ENCODE data around the gene MLLT1. TPM values are rescaled to one million over a fixed set of nuclear protein-coding genes. Genes with fewer than 3 reads are reported as not detected.

MLLT1 gene
- total RNA-seq, 1 donor from 2014 or later = 8.7 TPM

- no peak for DNase-seq (ENCODE audit: low read depth in 2 of 2)
Measured at GRCh38 chr19:6235031-6235951, 44.5 kb downstream of the MLLT1 start.

- DNase-seq (ENCODE audit: low read depth in 2 of 2) = no peak
Measured at GRCh38 chr19:6234527-6234926, 45.2 kb downstream of the MLLT1 start.

DNA sequence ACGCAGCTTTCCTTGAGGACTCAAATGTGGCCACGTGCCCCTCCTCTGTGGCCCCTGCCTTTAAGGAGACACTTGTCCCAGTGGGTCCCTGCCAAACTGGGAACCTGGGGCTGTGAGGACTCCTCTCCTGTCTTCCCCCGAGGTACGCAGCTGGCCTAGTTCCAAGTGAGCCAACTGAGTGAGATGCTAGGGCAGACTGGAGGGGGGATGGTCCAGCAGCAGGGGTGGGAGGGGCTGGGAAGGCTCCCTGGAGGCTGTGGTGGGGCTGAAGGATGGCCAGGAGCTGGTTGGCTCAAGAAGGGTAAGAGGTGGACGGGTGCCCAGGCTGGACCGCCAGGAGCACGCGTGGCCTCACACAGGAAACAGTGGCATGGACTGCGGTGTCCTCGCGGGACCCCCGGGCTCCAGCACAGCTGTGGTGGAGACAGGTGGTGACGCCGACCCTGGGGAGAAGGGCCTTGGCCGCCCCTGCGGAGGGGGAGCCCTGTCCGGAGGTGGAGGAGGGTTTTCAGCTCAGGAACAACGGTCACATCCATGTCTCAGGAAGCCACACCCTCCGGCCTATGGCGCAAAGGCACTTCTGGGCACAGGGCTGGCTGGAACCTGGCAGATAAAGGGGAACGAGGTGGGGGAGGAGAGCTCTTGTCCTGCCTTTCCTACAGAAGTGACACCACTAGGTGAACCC is 45.8 kb downstream of the MLLT1 start:
- peak in 1 of 2 donors; percentile 33 for DNase-seq (ENCODE audit: low read depth in 2 of 2)

- peak; percentile 31 to 53 for DNase-seq (ENCODE audit: low read depth in 2 of 2)
Measured at GRCh38 chr19:6233056-6233826, 46.5 kb downstream of the MLLT1 start.

GRCh38 chr19:6232601-6233055 is 47.1 kb downstream of the MLLT1 start:
- DNase-seq (ENCODE audit: low read depth in 2 of 2) = no peak

GRCh38 chr19:6230991-6231448 is 48.8 kb downstream of the MLLT1 start:
- DNase-seq (ENCODE audit: low read depth in 2 of 2) = no peak

DNA sequence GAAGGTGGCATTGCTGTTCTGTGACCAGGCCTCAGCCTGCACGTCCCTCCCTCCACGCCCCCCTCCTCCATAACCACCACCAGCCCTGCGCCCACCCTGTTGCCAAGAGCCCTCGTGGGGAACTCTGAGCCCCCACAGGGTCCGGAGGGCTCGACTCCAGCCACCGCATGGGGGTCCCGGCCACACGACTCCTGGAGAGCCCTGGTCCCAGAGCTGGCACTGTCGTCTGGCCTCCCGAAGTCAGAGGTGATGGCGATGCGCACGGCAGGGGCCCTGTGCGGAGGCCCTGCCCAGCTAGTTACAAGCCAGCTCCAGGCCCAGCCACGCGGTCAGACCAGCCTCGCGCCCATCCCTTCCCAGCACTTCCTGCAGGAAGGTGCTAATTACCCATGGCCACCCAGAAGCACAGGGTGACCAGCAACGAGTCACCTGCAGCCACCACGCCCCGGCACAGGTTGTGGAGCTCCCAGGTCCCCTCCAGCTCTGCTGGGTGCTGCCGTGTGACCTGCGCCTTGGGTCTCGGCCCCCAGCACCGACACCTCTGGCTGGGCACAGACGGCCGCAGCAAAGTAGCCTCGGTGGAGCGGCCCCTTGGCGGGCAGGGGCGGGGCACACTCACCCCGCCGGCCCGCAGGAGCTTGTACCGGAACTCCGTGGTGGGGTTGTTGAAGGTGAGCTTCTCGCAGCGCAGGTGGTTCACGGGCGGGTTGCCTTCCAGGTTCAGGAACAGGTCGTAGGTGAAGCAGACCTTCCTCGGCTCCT is 49.6 kb downstream of the MLLT1 start:
- DNase-seq (ENCODE audit: low read depth in 2 of 2) = no peak

GRCh38 chr19:6229216-6229913 is 50.4 kb downstream of the MLLT1 start:
- DNase-seq (ENCODE audit: low read depth in 2 of 2) = no peak

DNA sequence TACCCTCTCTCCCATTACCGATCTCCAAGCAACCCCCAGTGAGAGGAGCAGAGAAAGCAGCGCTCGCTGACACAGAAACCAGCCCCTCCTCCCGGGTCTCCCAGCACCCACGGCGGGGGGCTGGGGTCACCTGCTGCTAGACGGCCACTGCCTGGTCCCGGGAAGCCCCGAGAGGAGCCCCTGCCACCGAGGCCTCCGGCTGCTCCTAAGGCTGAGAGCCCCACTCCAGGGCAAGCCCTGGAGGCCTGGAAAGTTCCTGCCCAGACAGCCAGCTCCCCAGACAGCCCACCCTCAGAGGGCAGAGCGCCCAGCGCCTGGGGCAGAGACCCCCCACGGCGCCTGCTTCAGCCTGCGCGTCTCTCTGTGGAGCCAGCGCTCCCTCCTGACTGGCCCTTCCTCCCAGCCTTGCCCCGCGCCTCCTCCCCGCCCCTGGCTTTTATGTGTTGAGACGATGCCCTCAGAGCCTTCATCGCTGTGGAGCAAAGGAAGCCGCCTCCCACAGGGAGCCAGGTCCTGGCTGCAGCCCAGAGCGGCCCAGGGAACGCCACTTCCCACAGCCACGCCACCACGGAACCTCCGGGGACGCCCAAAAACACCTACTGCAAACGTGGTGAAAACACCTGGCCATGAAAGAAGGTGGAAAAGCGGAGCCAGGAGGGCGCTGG is 51.1 kb downstream of the MLLT1 start:
- no peak for DNase-seq (ENCODE audit: low read depth in 2 of 2)

GRCh38 chr19:6227936-6228325 is 51.8 kb downstream of the MLLT1 start:
- DNase-seq (ENCODE audit: low read depth in 2 of 2) = no peak

DNA sequence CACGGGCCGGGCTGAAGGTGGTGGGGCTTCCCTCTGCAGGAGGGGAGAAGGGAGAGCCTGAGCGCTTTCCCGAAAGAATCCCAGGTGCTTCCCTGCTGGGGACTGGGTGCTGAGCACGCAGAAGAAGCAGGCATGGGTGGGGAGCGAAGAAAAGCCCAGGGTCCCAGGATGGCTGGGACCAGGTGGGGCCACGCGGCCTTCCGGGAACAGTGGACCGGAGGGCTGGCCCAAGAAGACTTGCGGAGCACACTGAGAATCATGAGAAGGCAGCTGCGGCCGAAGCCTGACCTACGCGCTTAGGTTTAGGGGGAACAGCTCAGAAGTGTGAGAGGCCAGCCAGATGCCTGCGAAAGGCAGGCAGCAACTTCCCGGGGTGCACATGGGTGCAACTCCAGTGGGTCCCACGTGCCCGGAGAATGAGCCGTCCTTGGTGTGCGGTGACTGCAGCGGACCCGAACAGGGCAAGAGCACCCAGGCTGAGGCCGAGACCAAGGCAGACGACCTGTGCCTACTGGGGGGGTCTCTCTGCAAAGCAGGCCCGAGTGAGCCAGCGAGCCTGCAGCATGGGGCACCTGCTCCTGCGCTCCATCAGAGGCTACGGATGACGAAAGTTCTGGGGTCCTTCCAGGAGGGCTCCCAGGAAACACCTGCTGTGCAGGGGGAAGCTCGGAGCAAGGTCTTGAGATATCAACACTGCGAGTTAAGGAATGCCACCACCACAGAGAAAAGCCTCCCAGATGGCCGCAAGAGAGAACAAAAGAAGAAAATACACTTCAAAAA is 52.4 kb downstream of the MLLT1 start:
- DNase-seq (ENCODE audit: low read depth in 2 of 2) = no peak

DNA sequence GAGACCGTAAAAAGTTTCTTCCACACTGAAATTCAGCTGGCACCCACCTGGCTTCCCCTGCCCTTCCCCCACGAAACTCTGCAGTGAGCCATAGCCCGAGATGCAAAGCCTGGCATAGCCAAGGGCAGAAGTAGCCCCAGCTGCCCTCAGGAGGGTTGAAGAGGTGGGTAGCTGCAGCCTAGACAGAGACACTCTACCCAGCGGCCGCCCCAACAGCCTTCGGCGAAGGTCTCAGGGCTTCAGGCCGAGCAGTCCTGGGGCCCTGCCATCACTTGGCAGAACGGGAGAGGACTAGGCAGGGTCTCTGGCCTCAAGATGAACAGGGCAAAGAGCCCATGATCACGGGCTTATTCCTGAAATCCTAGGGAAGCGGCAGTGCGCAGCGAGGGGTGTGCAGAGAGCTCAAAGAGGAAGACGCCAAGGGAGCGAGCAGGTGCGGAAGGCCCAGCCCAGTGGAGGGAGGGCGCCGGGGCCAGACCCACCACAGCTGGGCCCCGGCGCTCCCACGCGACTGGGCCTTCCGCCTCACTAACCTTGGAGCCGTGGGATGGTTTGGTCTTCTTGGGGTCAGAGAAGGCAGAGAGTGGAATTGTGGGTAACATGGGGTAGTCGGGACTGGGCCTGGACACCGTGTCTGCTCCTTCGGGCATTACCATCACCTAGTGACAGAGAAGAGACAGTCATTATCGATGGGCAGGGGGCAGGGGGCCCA is 53.2 kb downstream of the MLLT1 start:
- no peak for DNase-seq (ENCODE audit: low read depth in 2 of 2)

DNA sequence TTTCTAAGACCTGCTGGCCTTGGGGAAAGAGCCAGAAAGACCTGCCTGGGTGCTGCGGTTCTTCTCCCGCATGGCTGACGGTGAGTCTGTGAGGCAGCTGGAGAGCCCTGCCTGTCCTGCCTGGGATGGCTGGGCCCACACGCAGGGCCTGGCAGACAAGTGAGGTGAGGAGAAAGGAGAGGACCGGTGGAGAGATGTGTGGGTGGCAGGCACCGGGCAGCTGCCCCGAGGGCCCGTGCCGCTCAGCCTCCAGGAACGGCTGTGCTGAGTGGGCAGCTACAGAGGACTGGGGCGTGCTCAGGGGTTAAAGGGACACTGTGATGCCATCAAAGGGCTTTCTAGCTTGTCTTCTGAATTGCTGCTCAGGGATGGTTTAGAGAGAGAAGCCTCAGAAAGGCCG is 53.8 kb downstream of the MLLT1 start:
- no peak for DNase-seq (ENCODE audit: low read depth in 2 of 2)

- DNase-seq (ENCODE audit: low read depth in 2 of 2) = no peak
Measured at GRCh38 chr19:6225232-6225865, 54.4 kb downstream of the MLLT1 start.

DNA sequence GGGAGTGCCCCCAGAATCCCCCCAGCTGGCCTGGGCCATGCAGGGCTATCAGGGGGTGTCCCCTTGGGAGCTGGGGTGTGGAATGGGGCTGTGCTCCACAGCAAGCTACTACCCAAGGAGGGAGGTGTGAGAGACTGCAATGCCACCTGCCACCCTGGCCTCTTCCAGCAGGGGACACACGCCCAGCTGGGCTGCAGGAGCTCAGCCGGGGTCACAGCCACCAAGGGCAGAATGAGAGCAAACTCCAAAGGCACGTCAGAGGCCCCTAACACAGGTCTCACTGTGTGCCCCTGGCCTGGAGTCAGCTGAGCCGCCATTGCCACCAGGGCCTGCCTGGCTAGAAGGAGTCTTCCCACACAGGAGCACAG is 55.5 kb downstream of the MLLT1 start:
- DNase-seq (ENCODE audit: low read depth in 2 of 2) = no peak

DNA sequence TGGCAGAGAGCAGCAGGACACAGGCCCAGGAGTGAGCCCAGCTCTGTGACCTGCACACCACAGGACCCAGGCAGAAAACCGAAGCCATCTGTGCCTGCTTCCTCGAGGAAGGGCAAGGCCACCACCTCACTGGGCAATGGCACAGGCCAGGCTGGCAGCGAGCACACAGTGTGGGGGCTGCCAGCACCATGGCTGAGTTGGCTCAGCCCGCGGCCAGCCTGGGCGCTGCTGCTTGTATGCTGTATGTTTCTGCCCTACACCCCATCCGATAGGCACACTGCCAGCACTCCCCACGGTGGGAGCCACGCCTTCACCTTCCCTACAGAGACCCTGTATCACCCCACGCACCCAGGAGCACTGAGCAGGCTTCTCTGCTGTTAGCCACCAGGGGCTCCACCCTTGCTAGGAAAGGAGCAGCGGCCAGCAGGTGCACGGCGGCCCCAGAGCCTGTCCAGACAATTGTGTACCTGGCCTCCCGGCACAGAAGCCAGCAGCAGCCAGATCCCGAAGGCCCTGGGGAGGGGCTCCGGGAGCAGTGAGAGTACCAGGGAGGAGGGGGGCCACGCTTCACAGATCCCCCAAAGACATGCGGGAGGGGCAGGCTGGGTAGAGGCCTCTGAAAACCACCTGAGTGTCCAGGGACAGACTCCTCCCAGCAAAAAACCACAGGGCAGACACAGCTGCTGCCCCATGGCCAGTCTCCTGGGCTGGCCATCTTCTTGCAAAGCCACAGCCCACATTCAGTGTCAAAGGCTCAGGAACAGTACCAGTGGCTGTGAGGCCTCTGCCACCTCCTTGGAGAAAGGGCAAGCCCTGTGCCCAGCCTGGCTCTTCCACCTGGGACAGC is 56.1 kb downstream of the MLLT1 start:
- peak in 1 of 2 donors; percentile 33 for DNase-seq (ENCODE audit: low read depth in 2 of 2)

GRCh38 chr19:6222884-6223283 is 56.9 kb downstream of the MLLT1 start:
- peak in 1 of 2 donors; percentile 37 for DNase-seq (ENCODE audit: low read depth in 2 of 2)
